Transverse colon (tissue), 1 donor: ENCODE results near the gene CNTFR.

Source experiments
- EP300 ChIP-seq: sonication (generic); formaldehyde crosslinking; IDR thresholded peaks from one replicate; pipeline ENCODE4 v1.6.1; 2017; ENCODE audit warnings: antibody characterized with exemption, low read depth
- POLR2A ChIP-seq: fragments of 450-650 bp; IDR thresholded peaks from one replicate; pipeline ENCODE4 v1.6.1; 2016; ENCODE audit warnings: antibody characterized with exemption, mild to moderate bottlenecking, moderate library complexity

DNA sequence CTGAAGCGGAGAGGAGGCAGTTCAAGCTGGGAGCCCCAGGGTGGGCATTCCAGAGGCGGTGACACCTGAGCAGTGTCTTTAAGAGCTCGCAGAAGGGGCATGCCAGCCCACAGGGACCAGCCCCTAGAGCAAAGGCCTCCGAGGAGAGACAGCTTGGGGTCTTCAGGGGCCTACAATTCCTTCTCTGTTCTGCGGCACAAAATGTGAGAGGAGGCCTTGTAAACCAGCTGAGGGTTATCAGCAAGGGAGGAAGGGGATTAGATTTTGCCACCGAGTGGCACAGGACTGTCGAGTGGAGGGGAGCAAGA lies 48.6 kb upstream of the CNTFR start:
- no peak for TF ChIP-seq EP300
- TF ChIP-seq POLR2A = no peak
